HUES64 (cell line): ENCODE results near the gene PTPRD.
A peak's percentile ranks its signal among the peaks of the same experiment; 100 is the strongest.

Experiments used
- H3K27ac ChIP-seq: 2 replicates; pipeline ENCODE4 v1.7.0; 2013; ENCODE audit warnings: low read depth, low read length, inconsistent platforms
- H3K27me3 ChIP-seq: 2 replicates; pipeline ENCODE4 v1.6.1; 2013; ENCODE audit warnings: mild to moderate bottlenecking, low read length; ENCODE audit not compliant: insufficient read depth
- H3K36me3 ChIP-seq: 2 replicates; pipeline ENCODE4 v1.6.1; 2013; ENCODE audit warnings: mild to moderate bottlenecking, low read length; ENCODE audit not compliant: insufficient read depth
- H3K4me1 ChIP-seq: 2 replicates; pipeline ENCODE4 v1.6.1; 2013; ENCODE audit warnings: mild to moderate bottlenecking, low read length, moderate library complexity; ENCODE audit not compliant: insufficient read depth
- H3K4me3 ChIP-seq: 2 replicates; pipeline ENCODE4 v1.5.1; 2013; ENCODE audit warnings: mild to moderate bottlenecking, low read length, moderate library complexity
- H3K9ac ChIP-seq: 2 replicates; pipeline ENCODE4 v1.6.1; 2013; ENCODE audit warnings: mild to moderate bottlenecking, low read depth, low read length
- H3K9me3 ChIP-seq: 2 replicates; pipeline ENCODE4 v1.6.1; 2013; ENCODE audit warnings: low read depth, low read length; ENCODE audit not compliant: insufficient read depth
- WGBS: fragments of 150-250, 120-280 bp; methylation state at CpG from one replicate; pipeline ENCODE4 v1.1.7; 2013; ENCODE audit warnings: missing lambda C conversion rate; 5-methylcytosine and 5-hydroxymethylcytosine counted together

Gene PTPRD

GRCh38 chr9:8877753-8878494 lies 1734.9 kb downstream of the PTPRD start:
- H3K9me3 ChIP-seq, result no peaks in the 10 kb centered on the region
- peaks cover 13% of the 10 kb centered on the region for H3K4me1 ChIP-seq
- no peak overlapping the region for H3K4me3 ChIP-seq
- no peaks in the 10 kb centered on the region for H3K36me3 ChIP-seq
- no peak overlapping the region for H3K9ac ChIP-seq
- H3K27me3 ChIP-seq, result no peaks in the 10 kb centered on the region
- WGBS, result 94% methylated on average over 3 of the region's 3 CpGs
- no peak overlapping the region for H3K27ac ChIP-seq

DNA sequence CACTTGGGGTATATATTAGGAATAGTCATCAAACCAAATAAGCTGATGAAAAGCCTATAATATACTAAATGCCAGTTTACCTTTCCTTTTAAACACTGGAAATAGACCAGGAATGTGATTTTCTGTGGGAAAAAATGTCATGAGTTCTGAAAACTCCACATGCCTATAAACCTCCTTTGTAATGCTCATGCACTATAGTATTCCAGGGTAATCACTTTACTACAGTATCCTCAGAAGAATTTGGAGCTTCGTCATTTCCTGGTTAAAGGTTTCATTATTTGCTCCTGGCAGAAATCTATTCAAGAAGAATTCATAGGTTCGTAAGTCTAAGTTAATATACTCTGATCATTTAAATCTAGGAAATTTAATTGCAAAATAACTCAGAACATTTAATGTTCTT lies 1736.5 kb downstream of the PTPRD start:
- Histone ChIP-seq H3K4me1 (peaks cover 15% of the 10 kb centered on the region), H3K9ac (no peak overlapping the region), H3K9me3 (no peaks in the 10 kb centered on the region), H3K36me3 (no peaks in the 10 kb centered on the region), H3K27me3 (no peaks in the 10 kb centered on the region), H3K27ac (peak overlapping the region; percentile 43; the same call in 1 of the 2 replicates), H3K4me3 (no peak overlapping the region)
- 75% methylated on average over 1 of the region's 2 CpGs for WGBS

GRCh38 chr9:8874482-8874881 lies 1738.3 kb downstream of the PTPRD start:
- WGBS, result 95% methylated on average over 1 of the region's 1 CpG
- Histone ChIP-seq H3K36me3 (no peaks in the 10 kb centered on the region), H3K4me3 (no peak overlapping the region), H3K27ac (no peak overlapping the region), H3K9ac (no peak overlapping the region), H3K27me3 (no peaks in the 10 kb centered on the region), H3K4me1 (peaks cover 19% of the 10 kb centered on the region), H3K9me3 (no peaks in the 10 kb centered on the region)

DNA sequence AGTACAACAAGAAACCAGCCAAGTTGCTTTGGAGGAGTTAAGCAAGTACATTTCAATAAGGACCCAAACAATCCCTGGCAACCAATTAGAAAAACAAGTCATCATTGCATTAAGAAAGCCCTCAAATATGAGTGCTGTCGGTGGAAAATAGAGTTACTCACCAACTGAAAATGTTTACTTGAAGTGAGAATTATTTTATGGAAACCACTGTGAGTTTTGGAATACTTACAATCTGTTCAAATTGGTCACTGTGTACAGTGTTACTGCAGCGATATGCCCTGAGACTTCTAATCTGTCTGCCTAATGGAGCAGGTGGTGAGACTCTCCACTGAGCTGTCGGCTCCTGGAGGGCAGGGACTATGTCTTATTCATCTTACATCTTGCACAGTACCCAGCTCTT lies 1740.0 kb downstream of the PTPRD start:
- Histone ChIP-seq H3K9ac (no peak overlapping the region), H3K9me3 (no peaks in the 10 kb centered on the region), H3K27me3 (no peaks in the 10 kb centered on the region), H3K4me1 (peaks cover 26% of the 10 kb centered on the region), H3K4me3 (no peak overlapping the region), H3K36me3 (no peaks in the 10 kb centered on the region), H3K27ac (no peak overlapping the region)
- 88% methylated on average over 3 of the region's 3 CpGs for WGBS

GRCh38 chr9:8871796-8872445 lies 1740.9 kb downstream of the PTPRD start:
- 93% methylated on average over 2 of the region's 3 CpGs for WGBS
- Histone ChIP-seq H3K4me1 (peaks cover 32% of the 10 kb centered on the region), H3K27ac (no peak overlapping the region), H3K27me3 (no peaks in the 10 kb centered on the region), H3K4me3 (no peak overlapping the region), H3K36me3 (no peaks in the 10 kb centered on the region), H3K9ac (no peak overlapping the region), H3K9me3 (no peaks in the 10 kb centered on the region)

DNA sequence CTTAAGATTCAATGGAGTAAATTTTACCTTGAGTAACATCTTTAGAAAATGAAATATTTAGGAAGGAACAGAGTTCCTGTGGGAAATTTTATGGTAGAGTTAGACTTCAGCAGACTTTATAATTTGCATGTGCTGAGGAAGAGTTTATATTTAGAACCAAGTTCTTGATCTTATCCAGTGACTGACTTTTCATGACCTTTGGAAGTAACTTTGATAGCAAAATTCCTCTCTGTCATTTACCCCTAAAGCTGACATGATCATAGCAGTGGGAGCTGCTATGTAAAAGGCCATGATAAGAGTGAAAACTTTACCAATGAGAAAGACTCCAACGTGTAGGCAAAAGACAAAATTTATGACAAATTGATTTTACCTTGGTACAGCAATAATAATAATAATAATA lies 1741.4 kb downstream of the PTPRD start:
- Histone ChIP-seq H3K27ac (no peak overlapping the region), H3K4me3 (no peak overlapping the region), H3K9ac (no peak overlapping the region), H3K27me3 (no peaks in the 10 kb centered on the region), H3K9me3 (no peaks in the 10 kb centered on the region), H3K4me1 (peaks cover 33% of the 10 kb centered on the region), H3K36me3 (no peaks in the 10 kb centered on the region)
- no CpG with 5 or more reads among the region's 1 CpG for WGBS

- Histone ChIP-seq H3K27ac (no peak overlapping the region), H3K4me1 (peaks cover 28% of the 10 kb centered on the region; the same call in 1 of the 2 replicates)
- 85% methylated on average over 2 of the region's 3 CpGs for WGBS
Measured at GRCh38 chr9:8869812-8870211, 1743.0 kb downstream of the PTPRD start.

GRCh38 chr9:8868632-8869031 lies 1744.2 kb downstream of the PTPRD start:
- Histone ChIP-seq H3K4me3 (no peak overlapping the region), H3K27me3 (no peaks in the 10 kb centered on the region), H3K27ac (no peak overlapping the region), H3K9me3 (no peaks in the 10 kb centered on the region), H3K36me3 (no peaks in the 10 kb centered on the region), H3K9ac (peak overlapping the region; percentile 12; the same call in 1 of the 2 replicates), H3K4me1 (peaks cover 39% of the 10 kb centered on the region)
- WGBS, result 100% methylated on average over 1 of the region's 1 CpG

More at GRCh38 chr9:8869812-8870211, 1743.0 kb downstream of the PTPRD start:
- Histone ChIP-seq H3K9me3 (no peaks in the 10 kb centered on the region), H3K27me3 (no peaks in the 10 kb centered on the region), H3K4me3 (no peak overlapping the region), H3K36me3 (no peaks in the 10 kb centered on the region), H3K9ac (no peak overlapping the region)

GRCh38 chr9:8867148-8867547 lies 1745.7 kb downstream of the PTPRD start:
- no peaks in the 10 kb centered on the region for H3K36me3 ChIP-seq
- WGBS, result 97% methylated on average over 1 of the region's 1 CpG
- H3K9me3 ChIP-seq, result no peaks in the 10 kb centered on the region
- no peaks in the 10 kb centered on the region for H3K27me3 ChIP-seq
- H3K27ac ChIP-seq, result no peak overlapping the region
- H3K9ac ChIP-seq, result no peak overlapping the region
- H3K4me1 ChIP-seq, result peaks cover 46% of the 10 kb centered on the region
- no peak overlapping the region for H3K4me3 ChIP-seq

DNA sequence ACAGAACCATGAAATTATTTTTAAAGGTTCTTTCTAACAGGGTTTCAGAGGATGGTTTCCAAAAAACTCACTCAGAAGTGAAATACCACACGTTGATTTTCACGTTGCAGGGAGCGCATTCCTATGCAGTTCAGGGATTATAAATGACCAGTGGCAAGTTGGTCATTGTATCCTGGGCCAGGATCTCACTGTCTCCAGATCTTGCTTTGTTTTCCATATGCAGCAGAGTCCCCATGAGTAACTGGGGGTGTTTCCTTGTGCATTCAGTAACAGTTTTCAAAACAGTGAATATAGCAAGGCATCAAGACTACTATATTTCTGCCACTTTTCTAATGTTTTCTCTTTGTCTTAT lies 1748.3 kb downstream of the PTPRD start:
- no peaks in the 10 kb centered on the region for H3K36me3 ChIP-seq
- WGBS, result 39% methylated on average over 3 of the region's 3 CpGs
- no peaks in the 10 kb centered on the region for H3K27me3 ChIP-seq

GRCh38 chr9:8863886-8864544 lies 1748.8 kb downstream of the PTPRD start:
- Histone ChIP-seq H3K4me1 (peaks cover 43% of the 10 kb centered on the region), H3K27ac (peak overlapping the region; percentile 67; the same call in 1 of the 2 replicates), H3K36me3 (no peaks in the 10 kb centered on the region), H3K9me3 (no peaks in the 10 kb centered on the region), H3K4me3 (no peak overlapping the region), H3K9ac (peak overlapping the region; percentile 48; the same call in 1 of the 2 replicates), H3K27me3 (no peaks in the 10 kb centered on the region)
- WGBS, result 70% methylated on average over 5 of the region's 5 CpGs

More for the DNA sequence above, 1748.3 kb downstream of the PTPRD start:
- Histone ChIP-seq H3K9me3 (no peaks in the 10 kb centered on the region), H3K4me3 (no peak overlapping the region), H3K4me1 (peaks cover 43% of the 10 kb centered on the region), H3K27ac (peak overlapping the region; percentile 67; the same call in 1 of the 2 replicates), H3K9ac (peak overlapping the region; percentile 48; the same call in 1 of the 2 replicates)
